IMR-90 (cell line): ENCODE results near the gene MCTP2. TPM values are rescaled to one million over a fixed set of nuclear protein-coding genes. Genes with fewer than 3 reads are reported as not detected.

Source experiments
- ATAC-seq: fragments of 200-7000 bp; cut with Tn5 transposase; 2 replicates; pipeline ENCODE4 v1.9.1; 2020; ENCODE audit warnings: low read depth, mild to moderate bottlenecking, moderate library complexity
- BruUV-seq: library from RNA; stranded (reverse); fragments of 400-500 nt; replicated peaks from 2 replicates; lab custom pipeline; 2021; lab: Mats Ljungman, UMichigan
- CTCF ChIA-PET: fragments of 300-600 bp; formaldehyde crosslinking; extraction: SDS; loops from one replicate; lab custom pipeline; 2021; ENCODE audit warnings: antibody characterized with exemption; lab: Yijun Ruan, JAX
- POLR2A ChIA-PET: fragments of 300-600 bp; sonication (Branson Sonifier 250); formaldehyde crosslinking; loops from one replicate; lab custom pipeline; 2022; ENCODE audit warnings: antibody characterized with exemption; ENCODE audit not compliant: unreplicated experiment; lab: Charles Lee
- DNase-seq: peaks from one replicate; pipeline ENCODE4 v3.0.0; 2013
- H2AFZ ChIP-seq: replicated peaks from 2 replicates; pipeline ENCODE3; 2013; ENCODE audit warnings: low read length, mild to moderate bottlenecking; ENCODE audit not compliant: poor library complexity
- H2AK5ac ChIP-seq: 2 replicates; pipeline ENCODE4 v1.6.1; 2013; ENCODE audit warnings: low read depth, low read length, inconsistent platforms
- H2AK9ac ChIP-seq: replicated peaks from 2 replicates; pipeline ENCODE3; 2013; ENCODE audit warnings: mild to moderate bottlenecking, low read depth, low read length, moderate library complexity; ENCODE audit not compliant: poor library complexity
- H2BK120ac ChIP-seq: 2 replicates; pipeline ENCODE4 v1.6.1; 2013; ENCODE audit warnings: low read depth, low read length, inconsistent platforms
- H2BK15ac ChIP-seq: 3 replicates; pipeline ENCODE4 v1.6.1; 2013; ENCODE audit warnings: low read depth, low read length, inconsistent platforms
- H2BK20ac ChIP-seq: 2 replicates; pipeline ENCODE4 v1.6.1; 2013; ENCODE audit warnings: low read depth, mild to moderate bottlenecking, inconsistent platforms, low read length, moderate library complexity
- H2BK5ac ChIP-seq: 2 replicates; pipeline ENCODE4 v1.6.1; 2013; ENCODE audit warnings: mild to moderate bottlenecking, low read depth, low read length, inconsistent platforms; ENCODE audit not compliant: poor library complexity, severe bottlenecking
- H3K14ac ChIP-seq: replicated peaks from 2 replicates; pipeline ENCODE4 v1.6.1; 2013; ENCODE audit warnings: low read depth, low read length, inconsistent platforms
- H3K18ac ChIP-seq: 2 replicates; pipeline ENCODE4 v1.6.1; 2013; ENCODE audit warnings: low read depth, low read length, control low read depth
- H3K23ac ChIP-seq: 2 replicates; pipeline ENCODE4 v1.6.1; 2013; ENCODE audit warnings: low read depth, low read length, inconsistent platforms
- H3K27ac ChIP-seq: 2 replicates; pipeline ENCODE4 v1.5.1; 2013; ENCODE audit warnings: mild to moderate bottlenecking, control low read depth, low read length; ENCODE audit not compliant: insufficient read depth
- H3K27me3 ChIP-seq: 2 replicates; pipeline ENCODE4 v1.6.1; 2013; ENCODE audit warnings: low read length; ENCODE audit not compliant: control insufficient read depth, insufficient read depth
- H3K36me3 ChIP-seq: 2 replicates; pipeline ENCODE4 v1.6.1; 2013; ENCODE audit warnings: low read length, mixed read lengths; ENCODE audit not compliant: control insufficient read depth, insufficient read depth
- H3K4ac ChIP-seq: 2 replicates; pipeline ENCODE4 v1.6.1; 2013; ENCODE audit warnings: low read depth, low read length, inconsistent platforms
- H3K4me1 ChIP-seq: 2 replicates; pipeline ENCODE4 v1.6.1; 2013; ENCODE audit warnings: low read length, mixed read lengths; ENCODE audit not compliant: control insufficient read depth, insufficient read depth
- H3K4me2 ChIP-seq: 2 replicates; pipeline ENCODE4 v1.6.1; 2013; ENCODE audit warnings: low read depth, mild to moderate bottlenecking, control low read depth, low read length, moderate library complexity
- H3K4me3 ChIP-seq: 2 replicates; pipeline ENCODE4 v1.5.1; 2013; ENCODE audit warnings: low read depth, mild to moderate bottlenecking, control low read depth, low read length, moderate library complexity; ENCODE audit not compliant: insufficient read depth
- H3K56ac ChIP-seq: 2 replicates; pipeline ENCODE4 v1.6.1; 2013; ENCODE audit warnings: low read length, inconsistent platforms; ENCODE audit not compliant: insufficient read depth; ENCODE audit errors: extremely low read depth
- H3K79me1 ChIP-seq, 2 experiments: 2 replicates each; pipeline ENCODE4 v1.6.1; 2013; ENCODE audit warnings: low read length in 2 of 2, inconsistent platforms in 1 of 2, low read depth in 1 of 2
- H3K9ac ChIP-seq: 2 replicates; pipeline ENCODE4 v1.6.1; 2013; ENCODE audit warnings: low read depth, low read length, control low read depth
- H3K9me1 ChIP-seq: 2 replicates; pipeline ENCODE4 v1.6.1; 2013; ENCODE audit warnings: low read length, inconsistent platforms; ENCODE audit not compliant: insufficient read depth
- H3K9me3 ChIP-seq: 2 replicates; pipeline ENCODE4 v1.6.1; 2013; ENCODE audit warnings: low read length; ENCODE audit not compliant: control insufficient read depth, insufficient read depth
- H4K20me1 ChIP-seq: 2 replicates; pipeline ENCODE4 v1.6.1; 2013; ENCODE audit warnings: low read length, inconsistent platforms; ENCODE audit not compliant: insufficient read depth
- H4K5ac ChIP-seq: 2 replicates; pipeline ENCODE4 v1.6.1; 2013; ENCODE audit warnings: mild to moderate bottlenecking, low read depth, low read length, control low read depth
- H4K8ac ChIP-seq, 2 experiments: 2 replicates each; pipeline ENCODE4 v1.6.1; 2013; ENCODE audit warnings: low read depth in 2 of 2, low read length in 2 of 2, control low read depth in 1 of 2, inconsistent platforms in 1 of 2
- H4K91ac ChIP-seq: 2 replicates; pipeline ENCODE4 v1.6.1; 2013; ENCODE audit warnings: low read depth, low read length, inconsistent platforms; ENCODE audit not compliant: insufficient read depth
- CEBPB ChIP-seq: IDR thresholded peaks from 2 replicates; pipeline ENCODE4 v1.6.1; 2012; ENCODE audit warnings: low read depth, low read length, improper control_type of control experiment
- CHD1 ChIP-seq: IDR thresholded peaks from 2 replicates; pipeline ENCODE4 v1.6.1; 2012; ENCODE audit warnings: low read depth, low read length, improper control_type of control experiment
- NFE2L2 ChIP-seq: fragments of 150-350 bp; IDR thresholded peaks from 2 replicates; pipeline ENCODE4 v1.6.1; 2016; ENCODE audit warnings: low read depth, mild to moderate bottlenecking, low read length
- POLR2A ChIP-seq: IDR thresholded peaks from 2 replicates; pipeline ENCODE4 v1.6.1; 2012; ENCODE audit warnings: mild to moderate bottlenecking, low read depth, low read length
- RFX5 ChIP-seq: IDR thresholded peaks from 2 replicates; pipeline ENCODE4 v1.8.0; 2012; ENCODE audit warnings: low read depth, mild to moderate bottlenecking, low read length, moderate library complexity
- WGBS, 2 experiments: methylation state at CpG; one replicate each; pipeline versions ENCODE4 v1.1.5 to v1.1.7; 2013; ENCODE audit warnings: missing lambda C conversion rate in 2 of 2; ENCODE audit not compliant: insufficient read length in 1 of 2; ENCODE audit errors: extremely low coverage in 2 of 2; 5-methylcytosine and 5-hydroxymethylcytosine counted together
- dilution Hi-C: fragments of 300-500 bp; cut with HindIII; formaldehyde crosslinking; loops from one replicate; pipeline ENCODE4 v1.14.3; 2018; ENCODE audit warnings: low sequenced_read_pairs; ENCODE audit not compliant: unreplicated experiment
- in situ Hi-C: fragments of 300-500 bp; cut with MboI; formaldehyde crosslinking; loops from 3 replicates; pipeline ENCODE4 v1.14.3; 2019; ENCODE audit warnings: low sequenced_read_pairs, inconsistent platforms, mixed read lengths
- intact Hi-C: fragments of 100-400 bp; cut with micrococcal nuclease; formaldehyde crosslinking; loops from 2 replicates; pipeline ENCODE4 v1.10.0; 2022
- polyA plus RNA-seq, 3 experiments: library from polyadenylated mRNA; depleted of rRNA; stranded (reverse); fragments of >200 nt; gene quantifications; 2 replicates each; pipeline ENCODE4 v1.2.3, GENCODE V29; 2012; ENCODE audit warnings: low replicate concordance in 1 of 3
- total RNA-seq: library from RNA; depleted of rRNA; stranded (reverse); fragments of >200 nt; gene quantifications from 2 replicates; pipeline ENCODE4 v1.2.3, GENCODE V29; 2012
- TF ChIP-seq, protein P1 (sequence below): fragments of 150-350 bp; IDR thresholded peaks from 2 replicates; pipeline ENCODE4 v1.6.1; 2016; ENCODE audit warnings: low read depth, mild to moderate bottlenecking, low read length, moderate library complexity, borderline replicate concordance

MCTP2 gene
- total and polyA plus RNA-seq, 2 of the 4 experiments (the other 2 are of a cell fraction): 5.1 to 9.9 TPM

DNA sequence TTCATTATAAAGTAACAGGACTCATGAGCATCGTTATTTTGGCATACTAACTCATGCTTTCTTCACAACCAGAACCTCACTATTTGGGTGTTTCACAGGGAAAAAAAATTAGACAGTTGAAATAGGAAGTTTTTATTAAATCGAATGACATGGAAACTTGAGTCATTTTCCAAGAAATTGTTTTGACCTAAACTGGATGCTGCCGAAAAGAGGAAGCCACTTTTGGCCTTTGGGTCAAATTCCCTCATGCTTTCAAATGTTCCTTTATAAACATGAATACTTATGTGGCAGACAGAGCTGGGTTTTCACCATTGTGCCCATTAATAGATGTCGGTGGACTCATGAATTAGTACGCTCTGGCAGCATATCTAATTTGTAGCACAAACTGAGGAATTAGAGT lies 224.9 kb downstream of the MCTP2 start:
- Histone ChIP-seq H3K4me3 (no peak overlapping the region), H4K20me1 (no peaks in the 10 kb centered on the region), H3K23ac (no peak overlapping the region), H3K14ac (no peak overlapping the region), H2BK120ac (no peak overlapping the region), H4K5ac (no peak overlapping the region), H2AFZ (no peak overlapping the region), H4K8ac (no peak overlapping the region), H3K9me3 (no peaks in the 10 kb centered on the region; the same call in 1 of the 2 replicates), H3K4me1 (no peaks in the 10 kb centered on the region; the same call in 1 of the 2 replicates), H2BK20ac (no peak overlapping the region), H3K36me3 (no peaks in the 10 kb centered on the region; the same call in 1 of the 2 replicates), H3K18ac (no peak overlapping the region), H2BK15ac (no peak overlapping the region), H3K27ac (no peak overlapping the region), H3K9ac (no peak overlapping the region), H3K27me3 (no peaks in the 10 kb centered on the region), H4K91ac (no peak overlapping the region), H3K9me1 (no peaks in the 10 kb centered on the region), H3K4ac (no peak overlapping the region), H3K79me1 (no peaks in the 10 kb centered on the region), H3K56ac (no peak overlapping the region), H2BK5ac (no peak overlapping the region), H3K4me2 (no peak overlapping the region), H2AK9ac (no peak overlapping the region), H2AK5ac (no peak overlapping the region)
- ATAC-seq (no peak), DNase-seq (no peak)
- WGBS, 2 experiments: no CpG with 5 or more reads among the region's 5 CpGs
- intact Hi-C loops (no loop called here), dilution Hi-C loops (no loop called here), in situ Hi-C loops (no loop called here)
- ChIA-PET POLR2A (no interaction called here), CTCF (no interaction called here)
- no peak for TF ChIP-seq CEBPB
- TF ChIP-seq POLR2A: no peak
- TF ChIP-seq, protein P1, sequence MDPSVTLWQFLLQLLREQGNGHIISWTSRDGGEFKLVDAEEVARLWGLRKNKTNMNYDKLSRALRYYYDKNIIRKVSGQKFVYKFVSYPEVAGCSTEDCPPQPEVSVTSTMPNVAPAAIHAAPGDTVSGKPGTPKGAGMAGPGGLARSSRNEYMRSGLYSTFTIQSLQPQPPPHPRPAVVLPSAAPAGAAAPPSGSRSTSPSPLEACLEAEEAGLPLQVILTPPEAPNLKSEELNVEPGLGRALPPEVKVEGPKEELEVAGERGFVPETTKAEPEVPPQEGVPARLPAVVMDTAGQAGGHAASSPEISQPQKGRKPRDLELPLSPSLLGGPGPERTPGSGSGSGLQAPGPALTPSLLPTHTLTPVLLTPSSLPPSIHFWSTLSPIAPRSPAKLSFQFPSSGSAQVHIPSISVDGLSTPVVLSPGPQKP: no peak
- no peak for TF ChIP-seq RFX5
- no peak for TF ChIP-seq CHD1
- no peak for TF ChIP-seq NFE2L2
- no TSS peak for BruUV-seq
